Cardiac septum (tissue), 1 donor: ENCODE results near the gene C2. TPM values are rescaled to one million over a fixed set of nuclear protein-coding genes. Genes with fewer than 3 reads are reported as not detected.

Experiments used
- DNase-seq: peaks from one replicate; pipeline ENCODE4 v3.0.0-alpha.2; 2020; ENCODE audit warnings: low spot score
- intact Hi-C: fragments of 100-400 bp; cut with DNase I; formaldehyde crosslinking; loops from one replicate; pipeline ENCODE4 v1.14.0; 2022
- long read RNA-seq: library from polyadenylated mRNA; unstranded; transcript quantifications from one replicate; pipeline ENCODE4 v2.0.0, GENCODE V29; 2021
- total RNA-seq: library from RNA; stranded (reverse); fragmentation: NEBNext Ultra II Directional; extraction: Animal tissue kit (Norgen Biotek cat#: 25700); gene quantifications from one replicate; pipeline ENCODE4 v1.2.1, GENCODE V29; 2021
- donor health status: DM: no; HTN: no; CAD: no.

Gene C2
- total RNA-seq = 5.1 TPM
- long read RNA-seq, partial matches to known transcripts = 0 of 3 reads
- long read RNA-seq, other reads (novel, unspliced or antisense) = 1 of 3 reads

DNA sequence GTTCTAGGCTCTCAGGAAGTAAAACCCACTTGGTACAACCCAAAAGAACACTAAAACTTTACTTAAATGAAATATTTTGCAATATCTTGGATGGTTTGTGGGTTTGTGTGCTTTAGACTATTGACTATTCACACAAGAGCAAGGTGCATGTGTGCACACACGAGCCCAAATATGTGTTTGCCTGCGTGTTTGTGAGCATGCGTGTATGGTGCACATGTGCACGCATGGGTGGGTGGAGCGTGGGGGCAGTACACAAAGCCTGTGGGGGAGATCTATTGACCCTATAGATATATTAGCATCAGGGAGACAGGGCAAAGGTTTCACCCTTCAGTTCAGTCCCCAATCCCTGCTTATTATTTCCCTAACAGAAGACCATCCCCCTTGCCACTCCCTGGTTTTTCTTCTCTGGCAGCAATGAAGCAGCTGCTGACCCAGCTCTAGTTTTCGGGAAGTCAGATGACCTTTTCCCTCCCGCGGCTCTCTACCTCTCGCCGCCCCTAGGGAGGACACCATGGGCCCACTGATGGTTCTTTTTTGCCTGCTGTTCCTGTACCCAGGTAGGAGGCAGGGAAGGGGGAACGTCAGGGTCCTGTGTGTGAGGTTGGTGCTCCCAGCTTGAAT, at the start of gene C2:
C2 (plus strand) TSS at position 476 of the 621 bp plus-strand sequence; CDS start at position 512, 36 bp downstream.
- no peak for DNase-seq
- intact Hi-C loops = no loop called here

- DNase-seq = no peak
- intact Hi-C loops = no loop called here
These were observed 49.3 kb upstream of the C2 start for GRCh38 chr6:31878222-31878621.

DNA sequence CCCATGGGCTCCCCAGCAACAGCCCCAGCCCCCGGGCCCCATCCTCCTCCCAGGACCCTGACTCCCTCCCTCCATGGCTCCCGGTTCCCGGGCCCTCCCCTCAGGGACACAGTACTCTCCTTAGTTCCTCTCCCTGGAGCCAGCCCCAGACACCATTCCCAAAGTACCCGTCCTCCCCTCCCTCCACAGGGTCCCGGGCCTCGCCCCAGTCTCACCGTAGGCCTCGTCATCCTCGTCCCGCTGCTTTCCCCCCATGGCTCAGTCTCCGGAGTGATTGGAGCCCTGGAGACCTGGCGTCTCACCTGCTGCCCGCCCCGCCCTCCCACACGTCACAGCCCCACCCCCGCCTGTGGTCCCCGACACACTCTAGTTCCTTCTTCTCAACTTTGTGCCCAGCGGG, 48.8 kb upstream of the C2 start, which contains the start of gene SLC44A4:
SLC44A4 (minus strand) TSS at position 272 of the 400 bp plus-strand sequence; CDS start at position 255, 17 bp downstream.
- intact Hi-C loops = no loop called here
- DNase-seq = no peak

DNA sequence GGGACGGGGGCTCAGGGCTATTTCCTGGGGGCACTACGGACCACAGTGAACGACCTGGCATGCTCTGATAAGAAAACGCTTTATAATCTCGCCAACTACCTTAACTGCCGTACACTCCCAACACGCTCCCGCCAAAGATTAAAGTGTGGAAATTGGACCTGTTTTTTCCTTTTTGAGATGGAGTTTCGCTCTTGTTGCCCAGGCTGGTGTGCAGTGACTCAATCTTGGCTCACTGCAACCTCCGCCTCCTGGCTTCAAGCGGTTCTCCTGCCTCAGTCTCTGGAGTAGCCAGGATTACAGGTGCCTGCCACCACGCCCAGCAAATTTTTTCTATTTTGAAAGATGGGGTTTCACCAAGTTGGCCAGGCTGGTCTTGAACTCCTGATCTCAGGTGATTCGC, 48.4 kb upstream of the C2 start:
- DNase-seq = no peak
- intact Hi-C loops = no loop called here

DNA sequence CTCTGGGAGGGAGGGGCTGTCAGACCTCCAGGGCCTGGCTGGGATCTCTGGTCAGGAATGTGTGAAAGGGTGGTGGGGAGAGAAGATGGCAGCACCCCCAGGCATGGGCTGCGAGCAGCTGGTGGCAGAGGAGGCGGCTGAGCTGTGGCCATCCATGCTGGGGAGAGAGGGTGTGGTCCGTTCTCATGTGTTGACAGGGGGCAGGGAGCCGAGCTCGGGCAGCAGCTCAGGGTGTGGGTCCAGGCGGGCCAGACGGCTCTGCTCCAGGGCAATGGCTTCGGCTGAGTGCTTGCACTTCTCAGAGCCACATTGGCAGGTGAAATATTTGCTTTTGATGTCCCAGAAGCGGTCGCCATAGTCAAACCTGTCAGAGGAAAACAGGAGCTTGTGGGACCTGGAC, 47.6 kb upstream of the C2 start:
- no peak for DNase-seq
- intact Hi-C loops = no loop called here

- no peak for DNase-seq
- intact Hi-C loops = no loop called here
These were observed 46.9 kb upstream of the C2 start for GRCh38 chr6:31880616-31881015.

GRCh38 chr6:31881136-31881859, 46.2 kb upstream of the C2 start:
- no peak for DNase-seq
- intact Hi-C loops = no loop called here

GRCh38 chr6:31882344-31882743, 45.2 kb upstream of the C2 start:
- intact Hi-C loops = no loop called here
- no peak for DNase-seq

GRCh38 chr6:31883676-31884075, 43.8 kb upstream of the C2 start:
- DNase-seq = no peak
- intact Hi-C loops = no loop called here

- no peak for DNase-seq
- intact Hi-C loops = no loop called here
These were observed 42.9 kb upstream of the C2 start for GRCh38 chr6:31884528-31885035.

- no peak for DNase-seq
These were observed 41.0 kb upstream of the C2 start for GRCh38 chr6:31886541-31886991.

DNA sequence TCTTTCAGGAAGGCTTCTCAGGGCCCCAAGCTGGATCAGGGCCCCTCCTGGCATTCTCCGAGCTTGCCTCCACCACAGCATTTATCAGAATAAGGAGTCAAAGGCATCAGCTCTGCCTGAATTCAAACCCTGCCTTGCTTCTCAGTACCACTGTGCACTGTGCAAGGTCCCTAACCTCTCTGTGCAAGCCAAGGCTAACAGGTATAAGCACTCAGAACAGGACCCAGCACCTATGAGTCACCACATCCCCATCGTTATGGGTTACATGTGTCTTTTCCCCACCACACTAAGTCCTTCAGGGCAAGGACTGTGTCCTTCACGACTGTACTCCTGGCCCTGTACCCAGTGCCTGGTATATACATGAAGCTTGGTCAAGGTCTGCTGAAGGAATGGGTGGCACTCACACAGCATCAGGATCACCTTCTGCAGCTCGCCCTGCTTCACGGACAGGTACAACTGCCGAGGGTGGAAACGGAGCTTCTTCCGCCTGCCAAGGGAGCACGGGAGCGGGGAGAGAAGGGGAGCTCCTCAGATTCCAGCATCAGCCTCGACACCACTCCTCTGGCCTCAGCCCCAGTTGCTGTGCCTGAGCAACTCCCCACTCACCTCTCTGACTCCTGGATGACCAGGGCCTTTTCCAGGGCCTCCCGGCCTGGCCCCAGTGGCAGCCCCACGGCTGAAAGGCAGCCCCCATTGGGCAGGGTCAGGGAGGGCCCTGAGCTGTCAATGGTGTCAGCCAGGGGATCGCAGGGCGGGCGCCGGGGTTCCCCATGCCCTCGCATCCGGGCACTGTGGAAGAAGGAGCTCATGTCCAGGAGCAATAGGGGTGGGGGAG, 40.1 kb upstream of the C2 start:
- intact Hi-C loops = no loop called here
- no peak for DNase-seq

More at GRCh38 chr6:31886541-31886991, 41.0 kb upstream of the C2 start:
- intact Hi-C loops = no loop called here

DNA sequence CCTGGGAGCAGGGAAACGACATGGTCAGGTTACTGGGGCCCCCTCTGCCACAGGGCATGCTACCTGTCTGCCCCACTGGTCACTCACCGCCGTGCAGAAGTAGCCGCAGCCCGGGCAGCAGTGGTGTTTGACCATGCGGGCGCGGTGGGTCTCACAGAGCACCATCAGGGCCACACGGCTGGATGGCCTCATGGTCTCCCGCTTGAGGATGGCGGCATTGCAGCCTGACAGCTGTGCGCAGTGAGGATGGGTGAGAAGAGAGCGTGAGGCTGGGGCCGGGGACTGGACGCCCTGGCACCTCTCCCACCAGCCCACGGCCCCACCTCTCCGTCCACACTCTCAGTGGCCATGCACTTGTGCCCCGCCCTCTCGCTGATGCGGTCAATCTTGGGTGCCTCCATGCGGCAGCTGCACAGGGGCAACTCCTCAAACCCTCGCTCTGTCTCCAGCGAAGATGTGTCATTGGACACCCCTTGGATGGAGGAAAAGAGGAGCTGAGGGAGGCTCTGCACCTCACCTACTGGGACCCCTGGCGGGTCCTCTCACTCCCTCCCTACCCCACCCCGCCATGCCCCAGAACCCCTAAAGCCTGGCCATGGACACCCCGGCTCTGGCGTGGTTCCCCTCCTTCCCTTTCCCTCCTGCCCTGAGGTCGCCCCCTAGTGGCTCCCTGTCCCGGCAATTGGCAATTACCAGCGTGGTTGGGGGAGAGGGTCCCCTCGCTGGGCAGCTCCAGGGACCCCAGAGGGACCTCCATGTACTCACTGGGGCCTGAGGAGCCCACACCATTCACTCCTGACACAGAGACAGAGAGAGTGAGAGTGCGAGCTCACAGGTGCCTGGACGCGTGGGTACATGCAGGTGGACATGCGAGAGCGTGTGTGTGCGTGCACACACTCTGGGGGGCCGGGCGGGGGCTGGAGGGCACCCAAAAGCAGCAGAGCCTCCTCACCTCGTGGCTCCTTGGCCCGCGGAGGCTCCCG, 39.0 kb upstream of the C2 start:
- no peak for DNase-seq

GRCh38 chr6:31889331-31889972, 38.1 kb upstream of the C2 start:
- intact Hi-C loops = no loop called here
- no peak for DNase-seq

More for the DNA sequence above, 39.0 kb upstream of the C2 start:
- intact Hi-C loops = no loop called here

- intact Hi-C loops = no loop called here
- no peak for DNase-seq
These were observed 34.7 kb upstream of the C2 start for GRCh38 chr6:31892821-31893220.

DNA sequence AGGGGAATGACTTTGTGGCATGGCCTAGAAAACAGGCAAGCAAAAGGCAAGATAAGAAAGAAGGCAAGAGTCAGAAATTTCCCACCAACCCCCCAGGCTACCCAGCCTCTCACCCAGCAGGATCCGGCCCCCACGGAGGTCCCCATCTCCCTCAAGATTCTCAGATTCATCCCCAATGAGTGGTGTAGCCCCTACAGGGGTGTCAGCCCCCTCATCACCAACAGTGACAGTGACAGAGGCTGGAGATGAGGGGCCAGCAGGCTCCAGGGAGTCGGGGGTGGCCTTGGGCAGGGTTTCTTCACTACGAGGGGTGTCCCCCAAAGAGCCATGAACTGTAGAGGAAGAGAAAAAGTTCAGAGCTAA, 31.0 kb upstream of the C2 start:
- intact Hi-C loops = loop anchor here (2.0 to 5.0 kb wide), 2 partner anchors 34 to 214 kb away; partner anchors contain the start of genes LY6G5C and NEU1
- no peak for DNase-seq

DNA sequence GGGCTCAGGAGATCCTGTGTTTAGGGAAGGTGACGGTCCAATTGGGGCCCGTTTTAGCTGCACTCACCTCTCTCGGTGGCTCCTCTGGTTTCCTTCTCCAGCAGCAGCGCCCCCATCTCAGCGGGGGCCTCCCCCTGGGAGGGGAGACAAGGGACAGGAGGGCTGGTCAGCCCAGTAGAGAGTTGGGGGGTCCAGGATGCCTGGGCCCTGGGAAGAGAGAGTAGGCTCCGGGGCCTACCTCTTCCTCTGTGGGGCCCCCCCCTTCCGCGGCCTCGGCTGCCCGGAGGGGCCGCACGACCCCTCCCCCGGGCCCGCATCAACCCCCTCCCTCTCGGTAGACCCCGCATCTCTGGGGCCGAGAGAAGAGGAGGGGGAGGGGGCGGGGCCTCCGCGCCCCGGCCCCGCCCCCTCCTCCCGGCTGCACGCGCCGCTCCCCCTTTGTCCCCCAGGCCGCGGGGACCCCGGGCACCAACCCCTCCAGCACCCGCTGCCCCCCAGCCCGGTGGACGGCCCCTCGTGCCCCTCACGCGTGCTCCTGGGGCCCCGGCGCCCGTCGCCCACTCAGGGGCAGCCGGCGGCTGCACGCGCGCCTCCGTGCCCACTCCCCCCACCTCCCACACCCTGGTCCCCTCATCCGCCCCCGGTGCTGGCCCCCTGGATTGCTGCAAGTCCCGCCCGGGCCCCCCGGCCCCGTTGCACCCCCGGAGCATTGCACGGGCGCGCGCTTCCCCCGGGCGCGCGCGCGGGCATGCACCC, 30.5 kb upstream of the C2 start:
- DNase-seq = no peak

More for the DNA sequence above, 30.5 kb upstream of the C2 start:
- intact Hi-C loops = loop anchor here (2.0 to 5.0 kb wide), 2 partner anchors 34 to 215 kb away; partner anchors contain the start of genes LY6G5C and NEU1
